HG03066 (cell line): ENCODE results near the gene ST8SIA1.

Source experiments
- ATAC-seq: cut with Tn5 transposase; IDR thresholded peaks from one replicate; pipeline ENCODE4 v1.9.1; 2021; ENCODE audit warnings: low read depth; ENCODE audit not compliant: unreplicated experiment

Gene ST8SIA1

GRCh38 chr12:22248571-22249115 lies 85.9 kb downstream of the ST8SIA1 start:
- ATAC-seq: no peak

- ATAC-seq: no peak
Measured at GRCh38 chr12:22248121-22248520, 86.4 kb downstream of the ST8SIA1 start.

- no peak for ATAC-seq
Measured at GRCh38 chr12:22246217-22246846, 88.2 kb downstream of the ST8SIA1 start.

GRCh38 chr12:22242726-22243125 lies 91.8 kb downstream of the ST8SIA1 start:
- no peak for ATAC-seq

- no peak for ATAC-seq
Measured at GRCh38 chr12:22238211-22238610, 96.3 kb downstream of the ST8SIA1 start.

GRCh38 chr12:22234561-22234960 lies 99.9 kb downstream of the ST8SIA1 start:
- ATAC-seq: no peak

GRCh38 chr12:22231836-22232235 lies 102.7 kb downstream of the ST8SIA1 start:
- no peak for ATAC-seq

GRCh38 chr12:22231078-22231477 lies 103.4 kb downstream of the ST8SIA1 start:
- no peak for ATAC-seq

- ATAC-seq: no peak
Measured at GRCh38 chr12:22230280-22230794, 104.2 kb downstream of the ST8SIA1 start.

GRCh38 chr12:22229652-22230279 lies 104.7 kb downstream of the ST8SIA1 start:
- ATAC-seq: no peak

- no peak for ATAC-seq
Measured at GRCh38 chr12:22228022-22228875, 106.3 kb downstream of the ST8SIA1 start.

GRCh38 chr12:22223356-22223755 lies 111.2 kb downstream of the ST8SIA1 start:
- no peak for ATAC-seq

GRCh38 chr12:22217556-22217955 lies 117.0 kb downstream of the ST8SIA1 start:
- ATAC-seq: no peak

- no peak for ATAC-seq
Measured at GRCh38 chr12:22215467-22216253, 118.8 kb downstream of the ST8SIA1 start.

- ATAC-seq: no peak
Measured at GRCh38 chr12:22211128-22211527, 123.4 kb downstream of the ST8SIA1 start.

- no peak for ATAC-seq
Measured at GRCh38 chr12:22209422-22209821, 125.1 kb downstream of the ST8SIA1 start.

GRCh38 chr12:22206111-22206728 lies 128.3 kb downstream of the ST8SIA1 start:
- ATAC-seq: no peak

GRCh38 chr12:22204391-22204790 lies 130.1 kb downstream of the ST8SIA1 start:
- ATAC-seq: no peak

- no peak for ATAC-seq
Measured at GRCh38 chr12:22202847-22203246, 131.7 kb downstream of the ST8SIA1 start.

- no peak for ATAC-seq
Measured at GRCh38 chr12:22201101-22201500, 133.4 kb downstream of the ST8SIA1 start.
